Measurements from ENCODE around the gene TBC1D28. TPM values are rescaled to one million over a fixed set of nuclear protein-coding genes. Genes with fewer than 3 reads are reported as not detected.
"Not testable (repeated sequence)": the region's sequence is repeated elsewhere in the genome, so short reads cannot be mapped to it uniquely, and the experiment has no call there.

Gene TBC1D28
- total RNA-seq, 1 donor from 2014 or later: not detected

- DNase-seq (ENCODE audit: missing footprints): peak; percentile 98
- intact Hi-C loops (cut with DNase I): not testable (repeated sequence)
- ATAC-seq: peak; percentile 98
These were observed 18.6 kb downstream of the TBC1D28 start for GRCh38 chr17:18625509-18626104.

- intact Hi-C loops (cut with DNase I): not testable (repeated sequence)
- DNase-seq (ENCODE audit: missing footprints) (peak; percentile 45), ATAC-seq (peak; percentile 74)
These were observed 19.2 kb downstream of the TBC1D28 start for GRCh38 chr17:18624862-18625501.

GRCh38 chr17:18617613-18618012 is 26.6 kb downstream of the TBC1D28 start:
- intact Hi-C loops (cut with DNase I); DNase-seq (ENCODE audit: missing footprints); ATAC-seq: not testable (repeated sequence)

- DNase-seq (ENCODE audit: missing footprints); intact Hi-C loops (cut with DNase I); ATAC-seq: not testable (repeated sequence)
These were observed 31.2 kb downstream of the TBC1D28 start for GRCh38 chr17:18613016-18613415.

- ATAC-seq; intact Hi-C loops (cut with DNase I); DNase-seq (ENCODE audit: missing footprints): not testable (repeated sequence)
These were observed 51.1 kb downstream of the TBC1D28 start for GRCh38 chr17:18593138-18593537.

Other genes starting within 250 kb of the TBC1D28 start
- gene LGALS9C, start 167.6 kb downstream of the TBC1D28 start, total RNA-seq: not detected
- 1.2 TPM for gene FOXO3B, start 37.9 kb upstream of the TBC1D28 start, total RNA-seq
- gene FBXW10, start 99.7 kb upstream of the TBC1D28 start, total RNA-seq: not detected
- 24.3 TPM for gene TVP23B, start 136.8 kb upstream of the TBC1D28 start, total RNA-seq
- gene PRPSAP2, start 213.7 kb upstream of the TBC1D28 start, total RNA-seq: 15.9 TPM